ENCODE results near the gene PRSS56. TPM values are rescaled to one million over a fixed set of nuclear protein-coding genes. Genes with fewer than 3 reads are reported as not detected.

The PRSS56 gene
- polyA plus RNA-seq, 3 donors: not detected

GRCh38 chr2:232503809-232504323 lies 16.3 kb upstream of the PRSS56 start:
- TF ChIP-seq, protein P1, sequence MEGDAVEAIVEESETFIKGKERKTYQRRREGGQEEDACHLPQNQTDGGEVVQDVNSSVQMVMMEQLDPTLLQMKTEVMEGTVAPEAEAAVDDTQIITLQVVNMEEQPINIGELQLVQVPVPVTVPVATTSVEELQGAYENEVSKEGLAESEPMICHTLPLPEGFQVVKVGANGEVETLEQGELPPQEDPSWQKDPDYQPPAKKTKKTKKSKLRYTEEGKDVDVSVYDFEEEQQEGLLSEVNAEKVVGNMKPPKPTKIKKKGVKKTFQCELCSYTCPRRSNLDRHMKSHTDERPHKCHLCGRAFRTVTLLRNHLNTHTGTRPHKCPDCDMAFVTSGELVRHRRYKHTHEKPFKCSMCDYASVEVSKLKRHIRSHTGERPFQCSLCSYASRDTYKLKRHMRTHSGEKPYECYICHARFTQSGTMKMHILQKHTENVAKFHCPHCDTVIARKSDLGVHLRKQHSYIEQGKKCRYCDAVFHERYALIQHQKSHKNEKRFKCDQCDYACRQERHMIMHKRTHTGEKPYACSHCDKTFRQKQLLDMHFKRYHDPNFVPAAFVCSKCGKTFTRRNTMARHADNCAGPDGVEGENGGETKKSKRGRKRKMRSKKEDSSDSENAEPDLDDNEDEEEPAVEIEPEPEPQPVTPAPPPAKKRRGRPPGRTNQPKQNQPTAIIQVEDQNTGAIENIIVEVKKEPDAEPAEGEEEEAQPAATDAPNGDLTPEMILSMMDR (IDR thresholded peaks at IDR 0.05): no peak
- no peaks in the 10 kb centered on the region for H3K36me3 ChIP-seq (replicated peaks in 1 of 2; ENCODE audit: control insufficient read depth in 1 of 2, insufficient read depth in 2 of 2, low read length in 2 of 2)
- no peak overlapping the region for H3K27ac Mint-ChIP-seq
- H3K27me3 Mint-ChIP-seq (ENCODE audit: low read depth in 3 of 3): peaks cover 46 to 73% (median 62%) of the 10 kb centered on the region in 3 donors
- H3K79me2 ChIP-seq (ENCODE audit: insufficient read depth, low read length): no peaks in the 10 kb centered on the region
- H3K4me3 ChIP-seq (replicated peaks in 1 of 3; ENCODE audit: low read depth in 2 of 3, low read length in 3 of 3): no peak overlapping the region
- H4K20me1 ChIP-seq (ENCODE audit: insufficient read depth, low read length): no peaks in the 10 kb centered on the region
- H3K9me3 ChIP-seq (replicated peaks in 1 of 2; ENCODE audit: control insufficient read depth in 1 of 2, insufficient read depth in 1 of 2, low read length in 2 of 2): peaks cover 0 to 11% of the 10 kb centered on the region in 2 donors
- peaks cover 0 to 6% (median 0%) of the 10 kb centered on the region in 7 donors for H3K9me3 Mint-ChIP-seq
- intact Hi-C loops (cut with micrococcal nuclease): no loop called here
- no peaks in the 10 kb centered on the region for H3K36me3 Mint-ChIP-seq
- no peak for DNase-seq
- H3K4me2 ChIP-seq (replicated peaks; ENCODE audit: extremely low read depth, low read length, poor library complexity, severe bottlenecking): no peak overlapping the region
- H3K27ac ChIP-seq (ENCODE audit: low read depth in 1 of 2, low read length in 2 of 2): no peak overlapping the region
- peak overlapping the region in 1 of 2 donors; percentile 69 for H3K4me3 Mint-ChIP-seq
- peaks cover 15 to 40% of the 10 kb centered on the region in 2 donors for H3K27me3 ChIP-seq (ENCODE audit: control insufficient read depth in 2 of 2, insufficient read depth in 2 of 2, low read length in 2 of 2)
- H3K4me1 ChIP-seq (ENCODE audit: control insufficient read depth in 1 of 2, insufficient read depth in 2 of 2, low read length in 2 of 2): no peaks in the 10 kb centered on the region
- H2AFZ ChIP-seq (ENCODE audit: insufficient read depth, low read depth, low read length, poor library complexity, severe bottlenecking): no peak overlapping the region
- no peak overlapping the region for H3K9ac ChIP-seq (ENCODE audit: insufficient read depth, low read length, poor library complexity, severe bottlenecking)
- H3K4me1 Mint-ChIP-seq: peaks cover 2% of the 10 kb centered on the region
- 13% methylated on average over 12 of the region's 16 CpGs for WGBS (ENCODE audit: insufficient coverage)

- TF ChIP-seq, protein P1 (IDR thresholded peaks at IDR 0.05): no peak
- Histone ChIP-seq H4K20me1 (ENCODE audit: insufficient read depth, low read length) (no peaks in the 10 kb centered on the region), H3K36me3 (replicated peaks in 1 of 2; ENCODE audit: control insufficient read depth in 1 of 2, insufficient read depth in 2 of 2, low read length in 2 of 2) (no peaks in the 10 kb centered on the region), H3K4me2 (replicated peaks; ENCODE audit: extremely low read depth, low read length, poor library complexity, severe bottlenecking) (no peak overlapping the region), H3K79me2 (ENCODE audit: insufficient read depth, low read length) (no peaks in the 10 kb centered on the region), H2AFZ (ENCODE audit: insufficient read depth, low read depth, low read length, poor library complexity, severe bottlenecking) (no peak overlapping the region), H3K9me3 (replicated peaks in 1 of 2; ENCODE audit: control insufficient read depth in 1 of 2, insufficient read depth in 1 of 2, low read length in 2 of 2) (peaks cover 0 to 11% of the 10 kb centered on the region in 2 donors), H3K4me3 (replicated peaks in 1 of 3; ENCODE audit: low read depth in 2 of 3, low read length in 3 of 3) (no peak overlapping the region), H3K27ac (ENCODE audit: low read depth in 1 of 2, low read length in 2 of 2) (no peak overlapping the region), H3K27me3 (ENCODE audit: control insufficient read depth in 2 of 2, insufficient read depth in 2 of 2, low read length in 2 of 2) (peaks cover 15 to 40% of the 10 kb centered on the region in 2 donors), H3K9ac (ENCODE audit: insufficient read depth, low read length, poor library complexity, severe bottlenecking) (no peak overlapping the region), H3K4me1 (ENCODE audit: control insufficient read depth in 1 of 2, insufficient read depth in 2 of 2, low read length in 2 of 2) (no peaks in the 10 kb centered on the region)
- peak overlapping the region in 1 of 2 donors; percentile 69 for H3K4me3 Mint-ChIP-seq
- H3K9me3 Mint-ChIP-seq: peaks cover 0 to 6% (median under 1%) of the 10 kb centered on the region in 7 donors
- H3K36me3 Mint-ChIP-seq: no peaks in the 10 kb centered on the region
- peaks cover 46 to 73% (median 62%) of the 10 kb centered on the region in 3 donors for H3K27me3 Mint-ChIP-seq (ENCODE audit: low read depth in 3 of 3)
- intact Hi-C loops (cut with micrococcal nuclease): no loop called here
- DNase-seq: no peak
- WGBS (ENCODE audit: insufficient coverage): 100% methylated on average over 1 of the region's 2 CpGs
- H3K4me1 Mint-ChIP-seq: peaks cover 2% of the 10 kb centered on the region
- H3K27ac Mint-ChIP-seq: no peak overlapping the region
Measured at GRCh38 chr2:232504438-232504837, 15.8 kb upstream of the PRSS56 start.

Data from CD14-positive monocyte (primary cell).